Measurements from ENCODE around the gene GOT1. TPM values are rescaled to one million over a fixed set of nuclear protein-coding genes. Genes with fewer than 3 reads are reported as not detected.

GOT1 gene
- total and polyA plus RNA-seq, 2 donors (not counting 3 experiments of a cell fraction or from before 2014, with no cell fraction given) = 14.4 to 36.3 TPM

DNA sequence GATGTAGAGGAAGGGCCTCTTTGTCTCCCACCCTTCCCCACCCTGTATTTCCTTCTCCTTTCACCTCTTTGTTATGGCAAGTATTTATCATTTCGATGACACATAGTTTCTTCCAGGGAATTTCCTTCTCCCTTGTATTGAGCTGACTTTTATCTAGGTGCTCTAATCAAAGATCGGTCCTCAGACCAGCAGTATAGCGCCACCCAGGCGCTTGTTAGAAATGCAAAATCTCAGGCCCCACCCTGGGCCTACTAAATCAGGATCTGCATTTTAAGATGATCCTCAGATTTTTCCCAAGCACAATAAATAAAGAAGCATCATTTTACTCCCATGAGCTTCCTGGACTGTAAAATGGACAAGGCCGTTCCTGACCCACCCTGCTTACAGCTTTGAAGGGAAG lies 12.0 kb upstream of the GOT1 start:
- dilution Hi-C loops (cut with MboI; ENCODE audit: extremely low pct_ligation_motif_present, low sequenced_read_pairs) = loop anchor here (25.0 kb wide), 1 partner anchor 170 kb away; the partner anchor contains the start of gene SLC25A28
- CTCF ChIA-PET = interaction anchor here (0.6 to 2.2 kb wide), 6 partner anchors 10 to 1599 kb away, joined by 3 to 10 read pairs (median 4); no protein-coding TSS in a partner anchor
- Histone ChIP-seq H4K20me1 (replicated peaks; ENCODE audit: control insufficient read depth, extremely low read depth, insufficient read depth, low read length) (no peaks in the 10 kb centered on the region), H3K9ac (replicated peaks; ENCODE audit: extremely low read depth, insufficient read depth, low read length) (no peak overlapping the region), H3K36me3 (ENCODE audit: control insufficient read depth in 2 of 2, extremely low read depth in 1 of 2, insufficient read depth in 2 of 2, low read length in 2 of 2) (no peaks in the 10 kb centered on the region), H3K9me1 (replicated peaks; ENCODE audit: control insufficient read depth, extremely low read depth, insufficient read depth, low read length) (no peaks in the 10 kb centered on the region), H3K4me2 (ENCODE audit: insufficient read depth, low read length) (no peak overlapping the region), H3K4me1 (ENCODE audit: control insufficient read depth, extremely low read depth, insufficient read depth, low read length) (no peaks in the 10 kb centered on the region), H3K27me3 (ENCODE audit: control insufficient read depth in 2 of 2, insufficient read depth in 2 of 2, low read length in 2 of 2) (peaks cover under 1 to 5% of the 10 kb centered on the region in 2 experiments), H3K27ac (ENCODE audit: insufficient read depth, low read depth, low read length) (no peak overlapping the region), H3K79me2 (ENCODE audit: control insufficient read depth, insufficient read depth, low read length) (no peaks in the 10 kb centered on the region), H3K9me3 (replicated peaks; ENCODE audit: control insufficient read depth, insufficient read depth, low read length) (no peaks in the 10 kb centered on the region), H3K4me3 (replicated peaks in 1 of 3; ENCODE audit: insufficient read depth in 1 of 3, low read depth in 1 of 3, low read length in 3 of 3) (no peak overlapping the region), H2AFZ (ENCODE audit: low read depth, low read length) (no peak overlapping the region)
- BruUV-seq (replicated peaks) = no TSS peak
- DNase-seq (ENCODE audit: low read depth, low spot score) = no peak
- POLR2A ChIA-PET = no interaction called here
- TF ChIP-seq, protein P1, sequence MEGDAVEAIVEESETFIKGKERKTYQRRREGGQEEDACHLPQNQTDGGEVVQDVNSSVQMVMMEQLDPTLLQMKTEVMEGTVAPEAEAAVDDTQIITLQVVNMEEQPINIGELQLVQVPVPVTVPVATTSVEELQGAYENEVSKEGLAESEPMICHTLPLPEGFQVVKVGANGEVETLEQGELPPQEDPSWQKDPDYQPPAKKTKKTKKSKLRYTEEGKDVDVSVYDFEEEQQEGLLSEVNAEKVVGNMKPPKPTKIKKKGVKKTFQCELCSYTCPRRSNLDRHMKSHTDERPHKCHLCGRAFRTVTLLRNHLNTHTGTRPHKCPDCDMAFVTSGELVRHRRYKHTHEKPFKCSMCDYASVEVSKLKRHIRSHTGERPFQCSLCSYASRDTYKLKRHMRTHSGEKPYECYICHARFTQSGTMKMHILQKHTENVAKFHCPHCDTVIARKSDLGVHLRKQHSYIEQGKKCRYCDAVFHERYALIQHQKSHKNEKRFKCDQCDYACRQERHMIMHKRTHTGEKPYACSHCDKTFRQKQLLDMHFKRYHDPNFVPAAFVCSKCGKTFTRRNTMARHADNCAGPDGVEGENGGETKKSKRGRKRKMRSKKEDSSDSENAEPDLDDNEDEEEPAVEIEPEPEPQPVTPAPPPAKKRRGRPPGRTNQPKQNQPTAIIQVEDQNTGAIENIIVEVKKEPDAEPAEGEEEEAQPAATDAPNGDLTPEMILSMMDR (IDR thresholded peaks at IDR 0.05; ENCODE audit: extremely low read depth in 1 of 2, insufficient read depth in 1 of 2, low read depth in 1 of 2, low read length in 2 of 2) = no peak
- TF ChIP-seq GATA2 (IDR thresholded peaks at IDR 0.05; ENCODE audit: insufficient read depth, insufficient read length, low read depth, low read length) (no peak), EZH2 (IDR thresholded peaks at IDR 0.05; ENCODE audit: borderline replicate concordance, low read depth, low read length, severe bottlenecking) (no peak), JUN (IDR thresholded peaks at IDR 0.05; ENCODE audit: borderline replicate concordance, insufficient read depth, insufficient read length, low read depth) (no peak), POLR2A (IDR thresholded peaks at IDR 0.05; ENCODE audit: low read depth, low read length) (no peak), MYC (IDR thresholded peaks at IDR 0.05; ENCODE audit: low read depth, low read length) (no peak), POLR2AphosphoS5 (IDR thresholded peaks at IDR 0.05; ENCODE audit: insufficient read depth, low read depth, low read length) (no peak), FOS (IDR thresholded peaks at IDR 0.05; ENCODE audit: borderline replicate concordance, insufficient read depth, low read length) (no peak)
- TF ChIP-seq, protein P2, sequence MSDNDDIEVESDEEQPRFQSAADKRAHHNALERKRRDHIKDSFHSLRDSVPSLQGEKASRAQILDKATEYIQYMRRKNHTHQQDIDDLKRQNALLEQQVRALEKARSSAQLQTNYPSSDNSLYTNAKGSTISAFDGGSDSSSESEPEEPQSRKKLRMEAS (IDR thresholded peaks at IDR 0.05; ENCODE audit: insufficient read depth, insufficient read length) = no peak
- no peak for FAIRE-seq
- intact Hi-C loops (cut with micrococcal nuclease) = no loop called here

Data from endothelial cell of umbilical vein (primary cell).